Left ventricle myocardium inferior (tissue), 1 donor: ENCODE results near the gene KCNE5. TPM values are rescaled to one million over a fixed set of nuclear protein-coding genes. Genes with fewer than 3 reads are reported as not detected.
"Not testable (repeated sequence)": the region's sequence is repeated elsewhere in the genome, so short reads cannot be mapped to it uniquely, and the experiment has no call there.

Source experiments
- DNase-seq: peaks from one replicate; pipeline ENCODE4 v3.0.0-alpha.2; 2020
- H3K27ac ChIP-seq: fragments of 200-600 bp; replicated peaks from 2 replicates; pipeline ENCODE4 v1.8.0; 2021
- H3K27me3 ChIP-seq: fragments of 200-600 bp; 2 replicates; pipeline ENCODE4 v1.8.0; 2021; ENCODE audit warnings: low read depth
- H3K36me3 ChIP-seq: fragments of 200-600 bp; 2 replicates; pipeline ENCODE4 v1.8.0; 2021
- H3K4me1 ChIP-seq: fragments of 200-600 bp; 2 replicates; pipeline ENCODE4 v1.8.0; 2021
- H3K4me3 ChIP-seq: fragments of 200-600 bp; 2 replicates; pipeline ENCODE4 v1.8.0; 2021; ENCODE audit warnings: mild to moderate bottlenecking, moderate library complexity
- H3K9me3 ChIP-seq: fragments of 200-600 bp; replicated peaks from 2 replicates; pipeline ENCODE4 v1.8.0; 2021
- intact Hi-C: fragments of 100-400 bp; cut with micrococcal nuclease; formaldehyde crosslinking; loops from one replicate; pipeline ENCODE4 v1.11.0; 2022
- total RNA-seq: library from RNA; stranded (reverse); fragmentation: NEBNext Ultra II Directional; extraction: Animal tissue kit (Norgen Biotek cat#: 25700); gene quantifications from one replicate; pipeline ENCODE4 v1.2.1, GENCODE V29; 2021
- TF ChIP-seq, protein P1 (sequence below): fragments of 200-600 bp; IDR thresholded peaks from 2 replicates; pipeline ENCODE4 v1.8.0; 2021; ENCODE audit warnings: antibody characterized with exemption, mild to moderate bottlenecking, borderline replicate concordance
- donor health status: DM: no; HTN: yes; CAD: no; lungs with severe emphysema.

KCNE5 gene
- total RNA-seq, 1 donor from 2014 or later: not detected

DNA sequence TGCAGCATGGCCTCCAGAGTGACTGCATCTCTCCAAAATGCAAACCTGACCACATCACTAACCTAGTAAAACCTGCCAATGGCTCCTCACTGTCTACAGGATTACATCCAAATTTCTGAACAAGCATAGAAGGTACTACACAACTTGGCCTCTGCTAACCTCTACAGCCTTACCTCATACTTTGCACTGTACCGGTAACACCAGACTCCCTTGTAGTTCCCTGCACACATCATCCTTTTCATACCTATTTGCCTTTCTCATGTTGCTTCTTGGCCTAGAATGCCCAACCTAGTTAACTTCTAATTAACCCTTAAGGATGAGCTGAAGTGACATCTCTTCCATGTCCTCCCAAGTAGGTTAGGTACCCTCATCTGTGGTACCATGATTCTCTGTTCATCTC is 33.4 kb upstream of the KCNE5 start:
- TF ChIP-seq, protein P1, sequence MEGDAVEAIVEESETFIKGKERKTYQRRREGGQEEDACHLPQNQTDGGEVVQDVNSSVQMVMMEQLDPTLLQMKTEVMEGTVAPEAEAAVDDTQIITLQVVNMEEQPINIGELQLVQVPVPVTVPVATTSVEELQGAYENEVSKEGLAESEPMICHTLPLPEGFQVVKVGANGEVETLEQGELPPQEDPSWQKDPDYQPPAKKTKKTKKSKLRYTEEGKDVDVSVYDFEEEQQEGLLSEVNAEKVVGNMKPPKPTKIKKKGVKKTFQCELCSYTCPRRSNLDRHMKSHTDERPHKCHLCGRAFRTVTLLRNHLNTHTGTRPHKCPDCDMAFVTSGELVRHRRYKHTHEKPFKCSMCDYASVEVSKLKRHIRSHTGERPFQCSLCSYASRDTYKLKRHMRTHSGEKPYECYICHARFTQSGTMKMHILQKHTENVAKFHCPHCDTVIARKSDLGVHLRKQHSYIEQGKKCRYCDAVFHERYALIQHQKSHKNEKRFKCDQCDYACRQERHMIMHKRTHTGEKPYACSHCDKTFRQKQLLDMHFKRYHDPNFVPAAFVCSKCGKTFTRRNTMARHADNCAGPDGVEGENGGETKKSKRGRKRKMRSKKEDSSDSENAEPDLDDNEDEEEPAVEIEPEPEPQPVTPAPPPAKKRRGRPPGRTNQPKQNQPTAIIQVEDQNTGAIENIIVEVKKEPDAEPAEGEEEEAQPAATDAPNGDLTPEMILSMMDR: no peak
- Histone ChIP-seq H3K27me3 (no peaks in the 10 kb centered on the region), H3K27ac (no peak overlapping the region), H3K4me3 (no peak overlapping the region), H3K4me1 (no peaks in the 10 kb centered on the region), H3K9me3 (no peaks in the 10 kb centered on the region), H3K36me3 (peaks cover 26% of the 10 kb centered on the region)
- DNase-seq: no peak
- intact Hi-C loops: no loop called here

DNA sequence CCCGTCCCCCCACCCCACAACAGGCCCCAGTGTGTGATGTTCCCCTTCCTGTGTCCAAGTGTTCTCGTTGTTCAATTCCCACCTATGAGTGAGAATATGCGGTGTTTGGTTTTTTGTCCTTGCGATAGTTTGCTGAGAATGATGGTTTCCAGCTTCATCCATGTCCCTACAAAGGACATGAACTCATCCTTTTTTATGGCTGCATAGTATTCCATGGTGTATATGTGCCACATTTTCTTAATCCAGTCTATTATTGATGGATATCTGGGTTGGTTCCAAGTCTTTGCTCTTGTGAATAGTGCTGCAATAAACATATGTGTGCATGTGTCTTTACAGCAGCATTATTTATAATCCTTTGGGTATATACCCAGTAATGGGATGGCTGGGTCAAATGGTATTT is 32.4 kb upstream of the KCNE5 start:
- DNase-seq, H3K27ac ChIP-seq, H3K27me3 ChIP-seq, H3K4me1 ChIP-seq, intact Hi-C loops, H3K9me3 ChIP-seq, H3K4me3 ChIP-seq: not testable (repeated sequence)
- H3K36me3 ChIP-seq: peaks cover 21% of the 10 kb centered on the region

DNA sequence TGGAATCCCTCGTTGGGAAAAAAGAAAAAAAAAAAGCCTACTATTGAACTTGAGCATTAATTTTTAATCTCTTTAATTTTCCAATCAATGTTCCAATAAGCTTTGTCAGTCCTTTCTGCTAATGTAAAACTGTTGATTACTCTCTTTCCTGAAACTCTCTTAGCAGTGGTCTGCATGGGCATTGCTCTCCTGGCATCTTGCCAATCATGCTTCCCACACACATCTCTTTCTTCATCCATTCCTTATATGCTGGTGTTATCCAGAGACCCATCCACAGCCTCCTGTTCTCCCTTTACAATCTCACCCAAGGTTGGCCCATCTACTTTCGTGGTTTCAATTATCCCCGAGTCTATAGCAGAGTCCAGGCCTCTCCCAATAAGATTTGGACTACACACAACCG is 31.8 kb upstream of the KCNE5 start:
- Histone ChIP-seq H3K36me3 (peaks cover 15% of the 10 kb centered on the region), H3K4me3 (no peak overlapping the region), H3K9me3 (no peaks in the 10 kb centered on the region), H3K27me3 (no peaks in the 10 kb centered on the region), H3K27ac (no peak overlapping the region), H3K4me1 (no peaks in the 10 kb centered on the region)
- DNase-seq: no peak
- TF ChIP-seq, protein P1: no peak
- intact Hi-C loops: no loop called here

DNA sequence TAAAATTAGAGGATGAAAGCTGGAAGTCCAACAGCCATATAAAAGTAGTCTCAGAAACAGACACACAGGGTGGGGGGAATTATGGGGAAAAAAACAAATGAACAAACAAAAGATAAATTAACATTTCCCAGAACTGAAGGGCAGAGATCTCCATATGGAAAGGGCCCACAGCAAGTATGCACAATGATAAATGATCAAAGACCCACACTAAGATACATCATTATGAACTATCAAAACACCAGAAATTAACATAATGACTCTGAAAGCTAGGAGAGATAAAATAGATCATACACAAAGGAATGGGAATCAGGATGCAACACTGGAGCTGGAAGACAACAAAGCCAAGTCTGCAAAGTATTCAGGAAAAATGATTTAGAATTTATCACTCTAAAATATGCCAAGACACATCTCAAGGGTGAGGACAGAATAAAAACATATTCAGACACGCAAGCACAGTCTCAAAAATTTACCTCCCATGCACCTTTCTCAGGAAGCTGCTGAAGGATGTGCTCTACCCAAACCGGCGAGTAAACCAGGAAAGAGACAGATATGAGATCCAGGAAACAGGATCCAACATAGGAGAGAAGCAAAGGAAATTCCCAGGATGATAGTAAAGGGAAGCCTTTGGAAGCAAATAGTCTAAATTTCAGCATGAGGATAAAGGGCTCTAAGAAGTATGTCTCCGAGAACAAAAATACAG is 30.7 kb upstream of the KCNE5 start:
- H3K4me1 ChIP-seq: no peaks in the 10 kb centered on the region
- intact Hi-C loops: no loop called here
- no peaks in the 10 kb centered on the region for H3K9me3 ChIP-seq
- H3K27ac ChIP-seq: no peak overlapping the region
- no peak overlapping the region for H3K4me3 ChIP-seq
- no peaks in the 10 kb centered on the region for H3K27me3 ChIP-seq
- TF ChIP-seq, protein P1: no peak
- no peak for DNase-seq
- peaks cover 15% of the 10 kb centered on the region for H3K36me3 ChIP-seq

DNA sequence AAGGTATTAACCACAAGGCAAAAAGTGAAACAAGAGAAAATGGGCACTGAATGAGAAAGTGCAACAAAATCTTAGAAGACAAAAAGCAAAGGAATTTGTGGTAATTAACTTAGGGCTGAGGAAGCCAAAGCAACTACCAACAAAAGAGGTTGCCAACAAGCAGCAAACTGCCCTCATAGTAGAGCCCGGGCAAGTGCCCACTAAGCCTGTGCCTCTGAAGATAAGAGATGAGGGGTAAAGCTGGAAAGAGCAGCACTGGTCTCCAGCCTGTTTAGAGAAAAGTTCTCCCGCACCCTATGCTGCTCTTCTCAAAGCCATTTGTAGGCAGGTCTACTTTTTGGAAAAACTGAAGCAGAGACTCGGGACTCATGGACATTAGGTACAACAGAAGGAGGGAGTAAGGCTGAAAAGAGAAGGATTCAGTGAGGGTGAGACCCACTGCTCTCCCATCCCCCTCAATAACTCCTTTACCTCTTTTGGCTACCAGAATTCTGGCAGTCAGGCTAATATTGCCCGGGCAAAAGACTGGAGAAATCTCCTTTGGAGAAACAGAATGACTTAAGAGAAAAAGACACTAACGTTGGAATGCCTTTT is 29.6 kb upstream of the KCNE5 start:
- TF ChIP-seq, protein P1: no peak
- Histone ChIP-seq H3K27me3 (no peaks in the 10 kb centered on the region), H3K4me1 (no peaks in the 10 kb centered on the region), H3K9me3 (no peaks in the 10 kb centered on the region), H3K27ac (no peak overlapping the region), H3K36me3 (peaks cover 15% of the 10 kb centered on the region), H3K4me3 (no peak overlapping the region)
- DNase-seq: no peak
- intact Hi-C loops: no loop called here

DNA sequence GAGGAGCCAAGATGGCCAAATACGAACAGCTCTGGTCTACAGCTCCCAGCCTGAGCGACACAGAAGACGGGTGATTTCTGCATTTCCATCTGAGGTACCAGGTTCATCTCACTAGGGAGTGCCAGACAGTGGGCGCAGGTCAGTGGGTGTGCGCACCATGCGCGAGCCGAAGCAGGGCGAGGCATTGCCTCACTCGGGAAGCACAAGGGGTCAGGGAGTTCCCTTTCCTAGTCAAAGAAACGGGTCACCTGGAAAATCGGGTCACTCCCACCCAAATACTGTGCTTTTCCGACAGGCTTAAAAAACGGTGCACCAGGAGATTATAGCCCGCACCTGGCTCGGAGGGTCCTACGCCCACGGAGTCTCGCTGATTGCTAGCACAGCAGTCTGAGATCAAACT is 19.7 kb upstream of the KCNE5 start:
- H3K36me3 ChIP-seq, DNase-seq, H3K4me3 ChIP-seq, H3K9me3 ChIP-seq, intact Hi-C loops, H3K27me3 ChIP-seq, H3K27ac ChIP-seq, H3K4me1 ChIP-seq: not testable (repeated sequence)
